Measurements from ENCODE around the gene EEFSEC. TPM values are rescaled to one million over a fixed set of nuclear protein-coding genes. Genes with fewer than 3 reads are reported as not detected.

Gene EEFSEC
- total and polyA plus RNA-seq, 2 of the 8 experiments (the other 6 are each of a cell fraction or from before 2014, with no cell fraction given) = 13.1 to 19.8 TPM

- Histone ChIP-seq H3K4ac (replicated peaks; ENCODE audit: insufficient read length, low read depth, low read length) (no peak overlapping the region), H4K91ac (replicated peaks; ENCODE audit: insufficient read length, low read length) (no peak overlapping the region), H3K79me1 (ENCODE audit: low read depth, low read length) (no peaks in the 10 kb centered on the region; the same call in 1 of the 2 replicates), H3K27ac (ENCODE audit: low read depth, low read length) (no peak overlapping the region), H3K79me2 (ENCODE audit: control insufficient read depth in 1 of 2, insufficient read depth in 2 of 2, low read length in 2 of 2) (no peaks in the 10 kb centered on the region), H3K14ac (ENCODE audit: insufficient read length) (no peak overlapping the region), H2BK12ac (ENCODE audit: low read depth, low read length) (no peak overlapping the region; the same call in 1 of the 2 replicates), H3K4me2 (ENCODE audit: insufficient read depth in 1 of 2, low read depth in 2 of 2, low read length in 2 of 2) (no peak overlapping the region), H3K4me1 (replicated peaks in 1 of 4; ENCODE audit: control insufficient read depth in 3 of 4, insufficient read depth in 4 of 4, low read length in 3 of 4) (no peaks in the 10 kb centered on the region; a peak in 1 of 7 replicates), H3K36me3 (ENCODE audit: control insufficient read depth in 2 of 4, insufficient read depth in 4 of 4, low read length in 3 of 4) (no peaks in the 10 kb centered on the region), H3K9ac (replicated peaks in 1 of 4; ENCODE audit: extremely low read depth in 1 of 4, low read depth in 3 of 4, low read length in 3 of 4) (no peak overlapping the region), H2BK5ac (ENCODE audit: low read depth, low read length) (no peak overlapping the region), H3K9me3 (ENCODE audit: insufficient read depth in 2 of 2, low read depth in 1 of 2, low read length in 1 of 2) (no peaks in the 10 kb centered on the region), H3K23ac (ENCODE audit: insufficient read length) (no peak overlapping the region), H2AK5ac (ENCODE audit: low read depth, low read length) (no peak overlapping the region), H4K8ac (ENCODE audit: extremely low read depth, insufficient read depth, low read length) (no peak overlapping the region), H3K27me3 (replicated peaks in 1 of 4; ENCODE audit: control insufficient read depth in 3 of 4, extremely low read depth in 1 of 4, insufficient read depth in 3 of 4, low read length in 3 of 4) (no peaks in the 10 kb centered on the region), H3K56ac (replicated peaks; ENCODE audit: insufficient read length, low read depth, low read length) (no peak overlapping the region), H2BK120ac (replicated peaks; ENCODE audit: low read depth, low read length) (no peak overlapping the region), H3K23me2 (ENCODE audit: low read depth, low read length) (no peaks in the 10 kb centered on the region), H2BK20ac (ENCODE audit: low read length) (no peak overlapping the region), H2AFZ (ENCODE audit: low read length) (no peak overlapping the region), H3K18ac (ENCODE audit: extremely low read depth, low read length) (no peak overlapping the region), H4K20me1 (replicated peaks in 1 of 2; ENCODE audit: control insufficient read depth in 1 of 2, insufficient read depth in 2 of 2, low read length in 2 of 2) (peaks cover 0 to 5% of the 10 kb centered on the region in 2 experiments), H2BK15ac (ENCODE audit: low read length) (no peak overlapping the region), H4K5ac (ENCODE audit: insufficient read length, low read depth, low read length) (no peak overlapping the region), H3K4me3 (ENCODE audit: extremely low read depth in 1 of 4, insufficient read depth in 2 of 4, low read depth in 3 of 4, low read length in 4 of 4) (no peak overlapping the region)
- DNase-seq (ENCODE audit: low read depth in 1 of 2, low spot score in 2 of 2) (no peak), FAIRE-seq (no peak)
- 91% methylated on average over 9 of the region's 9 CpGs; no CpG with 5 or more reads in 1 of the 2 experiments for WGBS, 2 experiments (ENCODE audit: extremely low coverage in 1 of 2, insufficient coverage in 1 of 2, insufficient read length in 1 of 2, insufficient replicate concordance in 2 of 2, low coverage in 1 of 2, low lambda C conversion rate in 2 of 2, missing lambda C conversion rate in 1 of 2)
- CTCF ChIA-PET (ENCODE audit: partially characterized antibody) = no interaction called here
- POLR2A ChIA-PET (ENCODE audit: partially characterized antibody) = no interaction called here
- TF ChIP-seq POLR2AphosphoS5 (IDR thresholded peaks at IDR 0.05; ENCODE audit: low read depth, low read length) (no peak), ATF3 (IDR thresholded peaks at IDR 0.05; ENCODE audit: insufficient read depth, low read depth, low read length) (no peak)
These were observed 235.7 kb downstream of the EEFSEC start for GRCh38 chr3:128388932-128389331.
